GM21723 (cell line): ENCODE measurements around the gene GPR156.

Source experiments
- ATAC-seq: cut with Tn5 transposase; IDR thresholded peaks from one replicate; pipeline ENCODE4 v1.9.1; 2021; ENCODE audit warnings: mild to moderate bottlenecking, moderate library complexity; ENCODE audit not compliant: unreplicated experiment

The GPR156 gene

DNA sequence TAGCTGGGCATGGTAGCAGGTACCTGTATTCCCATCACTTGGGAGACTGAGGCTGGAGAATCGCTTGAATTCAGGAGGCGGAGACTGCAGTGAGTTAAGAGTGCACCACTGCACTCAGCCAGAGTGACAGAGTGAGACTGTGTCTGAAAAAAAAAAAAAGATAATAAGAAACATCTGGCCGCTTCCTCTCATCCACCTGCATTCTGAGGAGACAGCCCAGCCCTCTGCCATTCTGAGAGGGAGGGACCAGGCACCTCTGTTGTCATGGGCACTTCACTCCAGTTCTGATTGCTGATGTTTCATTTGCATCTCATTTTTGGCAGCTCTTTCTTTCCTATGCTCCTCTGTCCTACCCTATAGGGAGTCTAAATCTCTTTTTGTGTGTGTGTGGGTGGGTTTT, 154.4 kb downstream of the GPR156 start:
- no peak for ATAC-seq

DNA sequence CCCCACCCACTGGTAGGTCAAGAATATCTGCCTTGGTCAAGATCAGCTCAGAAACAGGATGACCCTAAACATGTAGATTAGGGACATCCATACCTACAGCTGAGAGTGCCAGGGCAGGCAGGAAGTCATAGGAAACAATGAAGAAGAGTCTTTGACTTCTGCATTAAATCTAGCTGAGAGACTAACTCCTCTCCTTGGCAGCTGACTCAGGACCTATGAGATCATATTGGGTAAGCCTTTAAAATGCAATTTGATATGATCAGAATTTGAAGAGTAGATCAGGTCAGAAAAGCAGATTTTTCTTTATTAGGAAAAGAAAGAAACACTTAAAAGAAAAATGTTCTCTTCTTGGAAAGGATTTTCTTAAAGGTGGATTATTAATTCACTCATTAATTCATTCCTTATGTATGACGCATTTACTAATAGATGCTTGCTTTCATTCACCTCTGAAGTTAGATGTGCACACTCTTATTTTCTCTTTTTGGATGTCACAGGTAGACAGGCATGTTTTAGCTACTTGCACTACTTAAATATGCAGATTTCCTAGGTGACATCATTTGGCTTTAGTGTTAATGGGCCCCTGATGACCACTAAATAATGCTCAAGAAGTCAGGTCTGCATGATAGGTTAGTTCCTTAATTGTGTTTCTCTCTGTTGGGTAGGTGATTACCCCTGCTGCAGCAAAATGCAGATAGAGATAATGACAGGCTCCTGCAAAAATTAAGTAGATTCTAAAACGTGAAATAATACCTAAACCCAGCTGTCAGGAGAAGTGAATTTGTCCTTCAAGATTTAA, 155.1 kb downstream of the GPR156 start:
- ATAC-seq = no peak

DNA sequence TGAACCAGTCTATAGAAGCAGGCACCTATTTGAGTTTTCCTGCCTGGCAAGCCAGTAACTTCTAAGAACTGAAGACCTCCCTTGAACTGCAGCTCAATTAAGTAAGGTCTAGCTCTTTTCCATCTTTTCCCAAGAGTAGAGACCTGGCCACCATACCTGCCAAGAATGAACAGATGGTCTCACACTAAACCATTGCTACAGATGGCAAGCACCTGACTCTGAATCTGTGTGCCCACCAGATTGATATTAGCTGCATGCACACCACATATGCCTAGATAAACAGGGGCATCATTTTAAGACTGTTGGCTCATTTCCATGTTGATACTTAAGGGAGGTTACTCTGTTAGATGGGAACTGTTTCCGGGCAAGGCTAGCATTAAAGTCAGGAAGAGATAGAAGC, 156.0 kb downstream of the GPR156 start:
- ATAC-seq = no peak

DNA sequence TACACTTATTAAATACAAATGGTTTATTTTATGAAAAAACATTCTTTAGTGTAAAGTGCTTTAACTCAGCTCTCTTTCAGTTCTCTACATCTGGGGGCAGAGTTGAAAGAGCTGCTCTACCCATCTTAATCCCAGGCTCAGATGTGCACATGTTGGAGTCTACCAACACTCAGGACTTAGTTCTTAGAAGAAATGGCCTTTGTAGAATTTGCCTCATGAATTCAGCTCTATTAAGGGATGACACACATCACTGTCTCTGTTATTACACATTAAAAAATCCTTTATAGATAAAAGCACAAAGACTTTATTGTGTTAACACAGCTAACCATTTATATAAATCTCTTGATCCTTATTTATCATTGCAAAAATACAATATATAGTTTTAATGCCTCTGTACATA, 159.0 kb downstream of the GPR156 start:
- ATAC-seq = no peak

DNA sequence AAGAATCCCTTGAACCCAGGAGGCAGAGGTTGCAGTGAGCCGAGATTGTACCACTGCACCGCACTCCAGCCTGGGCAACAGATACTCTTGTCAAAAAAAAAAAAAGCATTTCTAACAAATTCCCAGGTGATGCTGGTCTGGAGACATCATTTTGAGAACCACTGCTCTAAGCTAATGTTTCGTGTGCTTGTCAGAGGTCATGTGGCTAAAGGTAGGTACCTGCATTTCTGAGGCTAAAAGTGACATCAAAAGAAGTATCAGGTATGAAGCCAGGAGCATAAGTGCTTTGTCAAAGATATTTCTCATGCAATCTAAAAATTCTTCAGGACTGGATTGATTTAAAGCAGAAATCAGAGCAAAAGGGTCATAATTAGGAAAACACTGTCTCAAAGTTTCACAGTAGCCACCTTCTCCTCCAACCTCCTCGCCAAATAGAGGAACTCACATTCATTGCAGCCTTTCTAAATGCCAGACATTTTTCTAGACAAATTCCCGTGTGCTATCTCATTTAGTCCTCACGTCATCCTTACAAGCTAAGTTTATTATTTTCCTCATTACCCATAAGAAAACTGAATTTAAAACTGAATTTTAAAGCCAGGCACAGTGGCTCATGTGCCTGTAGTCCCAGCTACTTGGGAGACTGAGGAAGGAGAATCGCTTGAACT, 165.0 kb downstream of the GPR156 start:
- ATAC-seq = no peak
